ENCODE results near the gene HRH4.

Gene HRH4

GRCh38 chr18:24460388-24460787 is at the start of gene HRH4:
Gene HRH4 (plus strand): TSS chr18:24460637. CDS start chr18:24460729, 92 bp downstream.
- peak; percentile 53 for DNase-seq

GRCh38 chr18:24413148-24413547 is 47.3 kb upstream of the HRH4 start:
- no peak for DNase-seq

DNA sequence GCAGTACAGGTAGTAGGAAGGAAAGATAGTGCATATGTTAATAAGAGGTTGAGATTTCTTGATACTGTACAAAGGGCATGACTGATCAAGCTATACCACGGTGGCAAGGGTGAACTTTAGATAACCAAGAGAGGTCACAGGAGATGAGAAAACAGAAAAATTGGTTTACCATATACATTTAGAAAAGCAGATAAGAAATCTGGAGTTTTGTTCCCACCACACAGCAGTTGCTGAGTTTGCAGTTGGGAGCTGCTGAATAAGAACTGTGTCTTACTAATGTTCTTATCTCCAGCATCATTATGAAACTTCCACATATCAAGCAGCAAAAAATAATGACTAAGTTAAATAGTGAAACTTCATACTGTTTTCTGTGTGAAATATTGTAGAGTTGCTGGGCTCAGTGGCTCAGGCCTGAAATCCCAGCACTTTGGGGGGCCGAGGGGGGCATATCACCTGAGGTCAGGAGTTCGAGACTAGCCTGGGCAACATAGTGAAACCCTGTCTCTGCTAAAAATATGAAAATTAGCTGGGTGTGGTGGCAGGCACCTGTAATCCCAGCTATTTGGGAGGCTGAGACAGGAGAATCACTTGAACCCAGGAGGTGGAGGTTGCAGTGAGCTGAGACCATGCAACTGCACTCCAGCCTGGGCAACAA is 46.0 kb upstream of the HRH4 start:
- peak; percentile 60 for DNase-seq

DNA sequence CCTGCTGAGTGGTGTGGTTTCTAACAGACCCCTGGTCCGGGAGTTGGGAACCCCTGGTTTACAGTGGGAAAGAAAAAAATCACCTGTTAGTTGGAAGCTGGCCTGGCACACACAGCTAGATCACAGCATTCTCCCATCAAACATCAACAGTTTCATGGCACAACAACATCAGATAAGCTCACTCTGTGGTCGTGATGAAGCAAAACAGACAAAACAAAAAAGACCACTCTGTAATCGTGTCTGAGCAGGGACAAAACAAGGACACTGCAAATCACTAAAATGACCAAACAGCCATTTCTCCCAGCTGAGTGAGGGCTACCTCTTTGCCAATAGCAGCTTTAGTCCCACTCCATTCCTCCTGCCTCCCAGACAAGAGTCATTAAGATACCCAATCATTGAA is 43.0 kb upstream of the HRH4 start:
- peak; percentile 66 for DNase-seq

DNA sequence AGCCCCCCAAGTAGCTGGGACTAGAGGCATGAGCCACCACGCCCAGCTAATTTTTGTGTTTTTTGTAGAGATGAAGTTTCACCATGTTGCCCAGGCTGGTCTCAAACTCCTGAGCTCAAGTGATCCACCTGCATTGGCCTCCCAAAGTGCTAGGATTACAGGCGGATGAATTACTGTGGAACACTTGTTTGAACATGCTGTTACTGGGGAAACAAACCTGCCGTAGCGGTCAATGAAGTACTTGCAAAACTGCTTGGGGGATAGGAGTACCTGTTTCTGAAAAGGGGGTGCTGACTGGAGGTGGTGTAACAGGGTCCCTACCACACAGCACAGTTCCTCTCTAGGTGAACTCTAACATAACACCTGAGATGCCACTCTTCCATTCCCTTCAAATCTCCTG is 39.9 kb upstream of the HRH4 start:
- no peak for DNase-seq

GRCh38 chr18:24421831-24422230 is 38.6 kb upstream of the HRH4 start:
- DNase-seq, result no peak

DNA sequence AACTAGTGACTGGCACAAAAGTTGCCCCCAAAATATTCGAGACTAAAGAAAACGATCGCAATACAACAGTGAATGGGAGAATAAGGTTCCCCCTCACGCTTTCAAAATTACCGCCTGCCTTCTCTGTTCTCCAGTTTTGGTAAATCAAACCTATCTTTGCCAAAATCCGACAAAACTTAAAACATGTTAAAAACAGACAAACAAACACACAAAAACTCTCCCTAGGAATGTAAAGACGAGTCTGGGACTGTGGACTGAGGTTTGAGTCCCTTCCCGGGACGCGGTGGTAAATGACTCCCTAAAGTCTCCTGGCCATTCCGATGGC is 34.4 kb upstream of the HRH4 start:
- DNase-seq, result no peak

DNA sequence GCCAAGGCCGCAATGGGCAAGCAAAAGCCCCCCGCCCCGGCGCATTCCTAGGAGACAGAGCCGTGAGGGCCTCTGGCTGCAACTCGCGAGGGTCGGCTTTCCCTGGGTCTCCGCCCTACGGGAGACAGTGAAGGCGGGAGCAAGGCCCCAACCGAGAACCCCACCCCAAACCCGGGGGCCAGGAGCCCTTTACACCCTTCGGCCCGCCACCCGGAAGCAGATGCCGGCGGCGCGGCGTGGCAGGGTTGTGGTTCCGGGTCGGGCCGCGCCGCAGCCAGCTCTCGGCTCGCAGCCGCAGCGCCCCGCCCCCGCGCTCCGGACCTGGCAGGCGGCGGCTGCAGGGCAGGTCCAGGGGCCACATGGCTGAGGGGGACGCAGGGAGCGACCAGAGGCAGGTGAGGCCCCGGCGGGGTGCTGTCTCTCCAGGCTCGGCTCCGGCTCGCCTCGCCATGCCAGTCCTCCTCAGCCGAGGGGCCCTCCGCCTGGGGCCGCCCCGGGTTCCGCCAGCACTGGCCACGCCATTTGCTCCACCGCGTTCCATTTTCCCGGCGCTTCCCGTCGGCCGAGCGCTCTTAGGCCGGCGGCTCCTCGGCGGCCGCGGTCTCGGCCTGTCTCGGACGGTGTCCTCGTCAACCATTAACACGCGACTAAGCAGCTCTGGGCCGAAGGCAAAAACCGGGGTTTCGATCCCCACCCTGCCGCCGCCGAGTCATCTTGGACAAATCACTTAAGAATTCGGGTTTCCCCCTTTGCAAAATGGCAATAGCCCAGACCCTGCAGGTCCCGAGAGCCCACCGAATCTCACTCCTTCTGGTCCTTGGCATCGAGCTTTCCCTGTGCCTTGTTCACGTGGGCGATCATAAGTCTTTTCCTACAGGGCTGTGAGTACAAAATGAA is 33.8 kb upstream of the HRH4 start, which contains the start of gene IMPACT:
Gene IMPACT, plus strand, starts transcription at position 273 of the 897 bp plus-strand sequence. Its CDS starts 87 bp downstream, at position 360.
- peak; percentile 94 for DNase-seq

- DNase-seq, result peak; percentile 58
Observed at GRCh38 chr18:24427484-24427883, 33.0 kb upstream of the HRH4 start.

- no peak for DNase-seq
Observed at GRCh38 chr18:24428709-24429108, 31.7 kb upstream of the HRH4 start.

DNA sequence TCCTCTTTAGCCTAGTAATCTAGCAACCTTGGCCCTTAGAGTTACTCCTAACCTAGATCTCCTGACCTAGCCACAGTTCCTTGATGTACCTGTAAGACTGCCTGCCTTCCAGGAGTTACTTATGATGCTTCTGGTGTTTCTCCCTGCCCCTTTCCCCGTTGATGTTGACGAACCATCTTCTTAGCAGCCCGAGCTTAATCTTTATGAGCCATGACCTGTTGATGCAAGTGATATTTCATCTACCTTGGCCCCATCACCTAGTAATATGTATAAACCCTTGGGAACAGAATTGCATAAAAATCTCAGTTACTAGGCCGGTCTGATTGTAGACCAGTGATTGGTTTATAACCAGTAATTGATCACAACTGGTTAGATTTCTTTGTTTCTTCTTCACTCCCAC is 31.2 kb upstream of the HRH4 start:
- no peak for DNase-seq

GRCh38 chr18:24432618-24433017 is 27.8 kb upstream of the HRH4 start:
- peak; percentile 75 for DNase-seq

- peak; percentile 29 for DNase-seq
Observed at GRCh38 chr18:24436939-24437338, 23.5 kb upstream of the HRH4 start.

- peak; percentile 83 for DNase-seq
Observed at GRCh38 chr18:24443870-24444269, 16.6 kb upstream of the HRH4 start.

- no peak for DNase-seq
Observed at GRCh38 chr18:24446453-24446852, 14.0 kb upstream of the HRH4 start.

DNA sequence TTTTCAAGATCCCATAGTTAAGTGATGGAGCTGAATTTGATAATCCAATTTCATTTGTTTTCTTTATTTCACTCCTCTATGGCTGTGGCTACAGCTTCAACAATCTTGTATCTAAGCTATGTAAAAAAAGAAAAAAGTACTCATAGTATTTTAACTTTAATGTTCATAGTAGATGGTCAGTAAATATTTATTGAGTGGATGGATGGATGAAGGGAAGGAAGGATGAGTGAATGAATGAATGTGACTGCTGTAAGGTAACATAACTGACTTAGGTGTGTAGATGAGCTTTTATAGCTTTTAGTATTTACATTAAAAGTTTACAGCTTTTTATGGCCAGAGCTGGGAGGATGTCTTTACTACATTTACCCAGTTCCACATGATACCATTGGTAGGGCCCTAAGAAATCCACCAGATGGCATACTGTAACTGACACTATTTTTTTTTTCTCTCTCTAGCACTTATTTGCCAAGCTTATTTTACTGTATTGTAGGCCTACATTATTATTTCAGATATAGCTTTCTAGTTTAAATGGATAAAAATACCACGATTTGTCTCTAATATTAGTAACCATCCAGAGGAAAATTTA is 13.4 kb upstream of the HRH4 start:
- DNase-seq, result peak; percentile 40

DNA sequence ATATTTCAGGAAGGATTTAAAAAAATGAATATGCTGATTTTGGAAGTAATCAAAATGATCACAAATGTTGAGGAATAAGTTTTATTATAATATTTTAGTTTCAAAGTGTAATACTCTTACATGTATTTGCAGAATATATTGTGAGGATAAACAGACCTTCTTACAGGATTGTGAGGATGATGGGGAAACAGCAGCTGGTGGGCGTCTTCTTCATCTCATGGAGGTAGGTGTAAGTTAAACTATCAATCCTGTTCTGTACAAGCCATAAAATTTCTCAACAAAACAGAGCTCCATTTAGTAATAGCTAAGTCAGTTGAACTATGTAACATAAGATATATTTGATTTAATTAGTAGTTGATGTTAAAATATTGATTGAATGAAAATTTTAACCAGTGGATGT is 12.5 kb upstream of the HRH4 start:
- no peak for DNase-seq

DNA sequence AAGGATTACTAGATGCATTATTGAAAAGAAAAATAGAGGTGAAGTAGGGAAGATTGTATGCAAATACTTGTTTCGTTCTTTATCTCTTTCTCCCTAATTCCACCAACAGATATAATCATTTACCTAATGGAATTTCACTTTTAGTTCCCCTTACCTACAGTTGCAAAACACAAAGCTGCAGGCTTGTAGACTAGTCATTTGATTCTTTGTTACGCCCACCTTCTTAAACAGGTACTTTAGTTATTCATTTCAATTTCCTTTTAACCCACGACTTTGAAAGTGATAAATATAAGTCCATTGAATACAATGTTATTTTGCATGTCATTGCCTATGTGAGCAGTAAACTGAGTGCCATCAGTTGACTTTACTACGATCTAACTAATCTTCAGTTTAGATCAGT is 3.9 kb upstream of the HRH4 start:
- DNase-seq, result no peak

GRCh38 chr18:24459772-24460171 is 665 bp upstream of the HRH4 start:
- DNase-seq, result peak; percentile 24

GRCh38 chr18:24461996-24462395 is 1.6 kb downstream of the HRH4 start:
- DNase-seq, result no peak

- peak; percentile 18 for DNase-seq
Observed at GRCh38 chr18:24462838-24463775, 2.7 kb downstream of the HRH4 start.

GRCh38 chr18:24465486-24465885 is 5.0 kb downstream of the HRH4 start:
- DNase-seq, result no peak

DNA sequence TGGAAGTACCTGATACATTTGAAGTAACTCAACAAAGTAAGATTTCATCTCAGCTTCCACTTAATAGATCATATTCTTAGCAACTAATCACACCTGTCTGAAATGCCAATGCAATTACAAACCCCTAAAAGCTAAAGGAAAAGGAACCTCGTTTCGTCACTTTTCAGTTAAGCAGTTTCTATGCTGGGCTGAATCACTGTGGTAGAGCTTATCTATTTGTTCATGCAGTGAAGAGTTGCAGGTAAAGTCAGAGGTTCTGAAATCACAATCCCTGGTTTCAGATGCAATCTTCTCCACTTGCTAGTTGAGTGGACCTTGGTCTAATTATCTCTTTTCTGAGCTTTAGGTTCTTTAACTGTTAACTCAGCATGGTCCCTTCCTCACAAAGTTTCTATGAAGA is 6.3 kb downstream of the HRH4 start:
- DNase-seq, result peak; percentile 35

Data from hematopoietic multipotent progenitor cell treated with erythropoietin and hydrocortisone succinate and interleukin-3 and kit ligand, for 4 days (in vitro differentiated cells).